ENCODE measurements around the gene ZAR1L. TPM values are rescaled to one million over a fixed set of nuclear protein-coding genes. Genes with fewer than 3 reads are reported as not detected.

The ZAR1L gene
- total RNA-seq, 1 experiment from 2014 or later, result not detected

DNA sequence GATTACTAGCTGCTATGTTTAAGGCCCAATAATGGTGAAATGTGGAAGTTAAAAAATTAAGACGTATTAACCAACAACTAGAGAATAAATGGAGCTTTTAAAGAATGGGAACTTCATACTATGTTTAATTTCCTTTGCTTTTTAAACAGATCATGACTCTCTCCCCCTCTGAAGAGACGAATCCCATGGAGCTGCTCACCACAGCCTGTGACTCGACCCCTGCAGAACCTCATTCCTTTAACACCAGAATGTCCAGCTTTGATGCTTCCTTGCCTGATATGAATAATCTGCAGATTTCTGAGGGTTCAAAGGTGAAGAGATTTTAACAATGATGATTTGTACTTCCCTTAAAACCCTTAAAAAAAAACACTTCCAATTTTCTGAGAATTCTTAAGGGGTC lies 53.0 kb downstream of the ZAR1L start:
- Histone ChIP-seq H4K91ac (ENCODE audit: insufficient read length, low read depth, low read length) (no peak overlapping the region), H3K27me3 (ENCODE audit: insufficient read depth, low read length) (no peaks in the 10 kb centered on the region), H4K20me1 (ENCODE audit: control insufficient read depth, insufficient read depth, insufficient read length) (no peaks in the 10 kb centered on the region), H3K4me1 (ENCODE audit: insufficient read depth, low read length) (no peaks in the 10 kb centered on the region), H3K9me3 (ENCODE audit: control insufficient read depth, low read depth, low read length) (no peaks in the 10 kb centered on the region), H2BK20ac (ENCODE audit: low read depth, low read length, poor library complexity, severe bottlenecking) (no peak overlapping the region), H3T11ph (ENCODE audit: low read length) (no peak overlapping the region), H3K18ac (ENCODE audit: insufficient read length, low read depth, low read length) (no peak overlapping the region), H3K56ac (ENCODE audit: insufficient read length, low read depth, low read length) (no peak overlapping the region), H3K27ac (ENCODE audit: insufficient read length, low read depth, low read length) (no peak overlapping the region), H2BK120ac (ENCODE audit: low read depth, low read length, poor library complexity, severe bottlenecking) (no peak overlapping the region), H2AK5ac (ENCODE audit: insufficient read length, low read length) (no peak overlapping the region), H3K79me2 (ENCODE audit: insufficient read depth, low read length) (no peaks in the 10 kb centered on the region), H3K4me2 (ENCODE audit: insufficient read depth, insufficient read length, low read length) (no peak overlapping the region), H2BK5ac (ENCODE audit: insufficient read length, low read length) (no peak overlapping the region), H2BK15ac (ENCODE audit: low read depth, low read length) (no peak overlapping the region), H3K14ac (ENCODE audit: insufficient read depth, low read length) (no peak overlapping the region), H3K4ac (ENCODE audit: low read depth, low read length) (no peak overlapping the region), H3K9ac (ENCODE audit: extremely low read depth, insufficient read length, low read length) (no peak overlapping the region), H3K79me1 (ENCODE audit: insufficient read depth, low read depth, low read length, poor library complexity, severe bottlenecking) (no peaks in the 10 kb centered on the region), H4K8ac (replicated peaks; ENCODE audit: insufficient read length, low read depth, low read length) (no peak overlapping the region), H2BK12ac (ENCODE audit: insufficient read length, low read depth, low read length) (no peak overlapping the region), H2AFZ (ENCODE audit: low read length) (no peak overlapping the region), H3K23ac (ENCODE audit: insufficient read length, low read depth, low read length) (no peak overlapping the region), H4K5ac (ENCODE audit: insufficient read length, low read depth, low read length) (no peak overlapping the region), H3K23me2 (ENCODE audit: insufficient read length, low read depth, low read length, poor library complexity, severe bottlenecking) (no peaks in the 10 kb centered on the region)
- no peak overlapping the region for H3K4me3 Mint-ChIP-seq
- no peak for DNase-seq
- TF ChIP-seq, protein P1, sequence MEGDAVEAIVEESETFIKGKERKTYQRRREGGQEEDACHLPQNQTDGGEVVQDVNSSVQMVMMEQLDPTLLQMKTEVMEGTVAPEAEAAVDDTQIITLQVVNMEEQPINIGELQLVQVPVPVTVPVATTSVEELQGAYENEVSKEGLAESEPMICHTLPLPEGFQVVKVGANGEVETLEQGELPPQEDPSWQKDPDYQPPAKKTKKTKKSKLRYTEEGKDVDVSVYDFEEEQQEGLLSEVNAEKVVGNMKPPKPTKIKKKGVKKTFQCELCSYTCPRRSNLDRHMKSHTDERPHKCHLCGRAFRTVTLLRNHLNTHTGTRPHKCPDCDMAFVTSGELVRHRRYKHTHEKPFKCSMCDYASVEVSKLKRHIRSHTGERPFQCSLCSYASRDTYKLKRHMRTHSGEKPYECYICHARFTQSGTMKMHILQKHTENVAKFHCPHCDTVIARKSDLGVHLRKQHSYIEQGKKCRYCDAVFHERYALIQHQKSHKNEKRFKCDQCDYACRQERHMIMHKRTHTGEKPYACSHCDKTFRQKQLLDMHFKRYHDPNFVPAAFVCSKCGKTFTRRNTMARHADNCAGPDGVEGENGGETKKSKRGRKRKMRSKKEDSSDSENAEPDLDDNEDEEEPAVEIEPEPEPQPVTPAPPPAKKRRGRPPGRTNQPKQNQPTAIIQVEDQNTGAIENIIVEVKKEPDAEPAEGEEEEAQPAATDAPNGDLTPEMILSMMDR (conservative IDR thresholded peaks at IDR 0.05), result no peak
- H3K4me1 Mint-ChIP-seq, result no peaks in the 10 kb centered on the region
- no peaks in the 10 kb centered on the region for H3K27me3 Mint-ChIP-seq (ENCODE audit: low read depth)
- H3K9me3 Mint-ChIP-seq, result no peaks in the 10 kb centered on the region
- H3K27ac Mint-ChIP-seq, result peak overlapping the region in 1 of 3 experiments; percentile 63; a peak in 2 of 7 replicates
- no peaks in the 10 kb centered on the region for H3K36me3 Mint-ChIP-seq (ENCODE audit: insufficient read depth in 1 of 3, low read depth in 3 of 3)
- WGBS (ENCODE audit: extremely low coverage, insufficient read length, low lambda C conversion rate), result no CpG with 5 or more reads among the region's 3 CpGs
